Hematopoietic multipotent progenitor cell (in vitro differentiated cells): ENCODE data around the gene VGLL4. TPM values are rescaled to one million over a fixed set of nuclear protein-coding genes. Genes with fewer than 3 reads are reported as not detected.
A peak's percentile ranks its signal among the peaks of the same experiment; 100 is the strongest.

ENCODE experiments used
- DNase-seq, 3 donors: peaks; one replicate each; pipeline ENCODE4 v3.0.0-alpha.2; 2011 to 2015; ENCODE audit warnings: low read depth in 2 of 3, low spot score in 2 of 3
- total RNA-seq: library from RNA; depleted of rRNA; stranded (reverse); fragments of >200 nt; gene quantifications from one replicate; pipeline ENCODE4 v1.2.3, GENCODE V29; 2012

Gene VGLL4
- total RNA-seq, 1 donor: 63.3 TPM

GRCh38 chr3:11555881-11556633 lies 87.7 kb downstream of the VGLL4 start:
- no peak for DNase-seq

DNA sequence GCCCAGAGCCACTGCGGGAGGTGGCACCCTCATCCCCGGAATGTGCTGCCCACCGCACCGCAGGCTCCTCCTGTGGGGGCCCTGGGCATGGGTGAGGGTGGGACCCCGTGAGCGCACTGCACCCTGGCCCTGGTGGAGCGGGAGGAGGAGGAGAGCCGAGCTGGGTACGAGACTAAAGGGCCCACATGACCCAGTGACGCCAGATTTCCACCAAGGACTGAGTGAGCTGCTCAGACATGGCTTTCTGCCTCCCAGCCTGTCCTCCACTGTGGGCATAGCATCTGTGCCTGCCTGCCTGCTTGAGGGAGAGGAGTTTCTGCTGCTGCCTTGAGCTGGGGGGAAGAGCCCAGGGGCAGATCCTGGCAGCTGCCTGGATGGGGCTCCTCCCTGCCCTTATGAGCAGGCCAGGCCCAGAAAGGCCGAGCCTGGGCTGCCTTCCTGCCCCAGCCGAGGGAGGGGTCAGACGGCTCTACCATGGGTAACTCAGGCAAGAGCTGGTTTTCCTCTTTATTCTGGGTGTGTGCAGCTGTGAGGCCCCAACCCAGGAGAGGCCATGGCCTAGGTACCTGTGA lies 88.4 kb downstream of the VGLL4 start:
- DNase-seq: no peak

DNA sequence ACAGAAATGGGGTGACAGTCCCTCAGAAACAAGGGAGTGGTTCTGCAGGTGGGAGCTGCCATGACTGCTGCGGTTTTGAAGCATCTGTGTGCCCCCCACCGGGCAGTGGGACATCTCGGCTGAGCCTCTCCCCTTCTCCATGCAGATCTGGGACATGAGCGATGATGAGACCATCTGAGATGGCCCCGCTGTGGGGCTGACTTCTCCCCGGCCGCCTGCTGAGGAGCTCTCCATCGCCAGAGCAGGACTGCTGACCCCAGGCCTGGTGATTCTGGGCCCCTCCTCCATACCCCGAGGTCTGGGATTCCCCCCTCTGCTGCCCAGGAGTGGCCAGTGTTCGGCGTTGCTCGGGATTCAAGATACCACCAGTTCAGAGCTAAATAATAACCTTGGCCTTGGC lies 89.0 kb downstream of the VGLL4 start:
- DNase-seq: no peak

DNA sequence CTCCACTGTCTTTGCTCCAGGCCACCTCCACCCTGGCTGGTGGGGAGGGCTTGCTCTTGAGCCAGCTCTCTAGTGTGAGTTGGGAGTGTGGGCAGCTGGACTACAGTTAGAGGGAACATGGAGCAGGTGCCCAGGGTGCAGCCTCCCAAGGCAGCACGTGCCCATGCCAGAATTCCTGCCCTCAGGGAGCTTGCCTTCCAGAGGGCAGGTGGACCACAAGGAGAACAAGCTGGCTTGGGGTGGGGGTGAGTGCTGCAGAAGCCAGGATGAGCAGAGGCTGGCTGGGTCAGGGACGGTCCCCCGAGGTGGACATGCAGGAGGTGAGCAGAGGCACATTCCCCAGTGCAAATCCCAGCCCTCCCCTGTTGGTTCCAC lies 89.5 kb downstream of the VGLL4 start:
- DNase-seq: no peak

GRCh38 chr3:11553436-11554235 lies 90.1 kb downstream of the VGLL4 start:
- no peak for DNase-seq

GRCh38 chr3:11552289-11553264 lies 91.1 kb downstream of the VGLL4 start:
- DNase-seq: no peak

DNA sequence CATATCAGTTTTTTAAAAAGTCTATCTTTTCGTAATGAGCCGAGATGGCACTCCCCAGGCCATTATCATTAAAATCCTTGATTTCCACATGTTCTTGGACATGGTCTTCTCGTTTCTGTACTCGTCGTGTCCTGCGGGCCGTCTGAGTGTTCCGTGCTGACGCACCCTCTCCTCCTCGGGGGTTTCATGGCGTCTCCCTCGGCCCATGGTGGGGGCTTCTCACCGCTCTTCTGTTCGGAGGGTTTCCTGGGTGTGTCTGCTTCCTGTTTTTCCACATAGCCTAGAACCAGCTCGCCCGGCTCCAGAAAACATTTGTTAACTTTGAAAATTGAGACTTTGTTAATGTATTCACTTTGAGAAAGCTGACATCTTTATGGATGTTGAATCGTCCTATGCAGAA lies 92.7 kb downstream of the VGLL4 start:
- no peak for DNase-seq

- no peak for DNase-seq
These were observed 94.1 kb downstream of the VGLL4 start for GRCh38 chr3:11549580-11550140.

GRCh38 chr3:11548721-11549131 lies 95.0 kb downstream of the VGLL4 start:
- no peak for DNase-seq

GRCh38 chr3:11547498-11547897 lies 96.2 kb downstream of the VGLL4 start:
- DNase-seq: no peak

GRCh38 chr3:11546657-11547302 lies 96.9 kb downstream of the VGLL4 start:
- no peak for DNase-seq

GRCh38 chr3:11545186-11545851 lies 98.4 kb downstream of the VGLL4 start:
- no peak for DNase-seq

DNA sequence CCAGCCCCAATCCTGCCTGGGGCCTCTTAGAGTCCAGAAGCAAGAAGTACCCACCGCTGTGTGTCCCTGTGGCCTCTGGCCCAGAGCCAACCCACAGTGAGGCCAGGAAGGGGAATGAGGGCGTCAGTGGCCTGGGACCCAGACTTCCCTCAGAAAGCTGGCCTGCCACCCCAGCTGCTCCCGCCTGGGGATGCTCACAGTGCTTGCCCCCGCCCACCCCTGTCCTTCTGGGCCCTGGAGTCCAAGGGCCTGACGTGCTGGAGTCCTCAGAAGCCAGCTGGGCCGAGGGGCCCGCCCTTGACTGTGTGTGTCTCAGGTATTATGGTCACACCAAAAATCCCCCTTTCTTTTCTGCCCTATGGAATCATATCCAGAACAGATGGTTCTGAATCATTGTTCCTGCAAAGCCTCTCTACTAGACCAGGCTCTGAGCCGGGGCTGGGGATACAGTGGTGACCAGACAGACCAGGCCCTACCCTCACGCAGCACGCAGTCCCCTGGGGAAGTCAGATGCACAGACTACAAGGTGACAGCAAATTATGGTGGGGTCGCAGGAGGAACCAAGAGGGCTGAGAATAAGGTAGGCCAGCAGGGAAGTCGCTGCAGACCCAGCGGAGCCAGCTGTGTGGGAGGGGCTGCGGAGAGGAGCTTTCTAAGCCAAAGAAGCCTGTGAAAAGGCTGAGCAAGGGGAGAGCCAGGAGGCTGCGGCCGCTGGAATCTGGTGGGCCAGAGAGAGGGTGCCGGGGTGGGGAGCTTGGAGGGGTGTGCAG lies 99.1 kb downstream of the VGLL4 start:
- peak in 2 of 3 donors; percentile 2 to 36 for DNase-seq

GRCh38 chr3:11543948-11544387 lies 99.7 kb downstream of the VGLL4 start:
- no peak for DNase-seq

DNA sequence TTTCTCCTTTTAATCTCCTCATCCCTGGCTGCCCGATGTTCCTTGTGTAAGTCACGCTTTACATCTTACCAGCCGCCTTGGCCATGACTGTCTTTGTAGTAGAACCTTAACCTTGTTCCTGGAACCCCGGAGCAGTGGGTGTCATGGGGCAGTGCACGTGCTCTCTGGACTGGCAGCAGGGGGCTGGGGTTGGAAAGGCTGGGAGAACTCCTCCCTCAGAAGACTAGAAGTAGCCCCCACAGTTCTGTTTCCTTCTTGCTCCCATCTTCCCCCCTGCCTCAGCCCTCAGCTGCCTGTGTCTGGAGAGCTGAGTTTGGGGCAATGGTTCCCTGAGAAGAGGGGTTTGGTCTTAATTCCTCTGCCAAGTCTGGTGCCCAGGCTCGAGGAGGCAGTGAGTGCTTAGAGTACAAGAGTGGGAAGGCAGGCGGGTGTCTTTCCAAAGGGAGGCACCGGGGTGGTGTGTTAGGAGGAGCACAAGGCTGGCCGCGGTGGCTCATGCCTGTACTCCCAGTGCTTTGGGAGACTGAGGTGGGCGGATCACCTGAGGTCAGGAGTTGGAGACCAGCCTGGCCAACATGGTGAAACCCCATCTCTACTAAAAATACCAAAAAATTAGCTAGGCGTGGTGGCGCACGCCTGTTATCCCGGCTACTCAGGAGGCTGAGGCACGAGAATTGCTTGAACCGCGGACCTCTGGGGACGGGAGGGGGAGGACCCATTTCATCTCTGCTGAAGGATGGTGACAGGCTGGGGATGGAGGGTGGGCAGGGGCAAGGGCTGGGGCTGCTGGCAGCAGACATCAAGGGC lies 100.4 kb downstream of the VGLL4 start:
- no peak for DNase-seq

GRCh38 chr3:11542551-11542950 lies 101.2 kb downstream of the VGLL4 start:
- no peak for DNase-seq
